Testis (tissue), 2 donors: ENCODE data around the gene IL13RA2.

Source experiments
- POLR2A ChIP-seq: fragments of 450-650 bp; IDR thresholded peaks from one replicate; pipeline ENCODE4 v1.6.1; 2017; ENCODE audit warnings: antibody characterized with exemption, mild to moderate bottlenecking, moderate library complexity
- TF ChIP-seq, protein P1 (sequence below), 3 experiments: fragments of 450-650 bp in 2 of 3; fragments of 200-600 bp in 1 of 3; sonication (generic) in 1 of 3; IDR thresholded peaks; one replicate each; pipeline ENCODE4 v1.5.1; 2016 to 2019; ENCODE audit warnings: antibody characterized with exemption in 3 of 3, mild to moderate bottlenecking in 2 of 3, moderate library complexity in 1 of 3

DNA sequence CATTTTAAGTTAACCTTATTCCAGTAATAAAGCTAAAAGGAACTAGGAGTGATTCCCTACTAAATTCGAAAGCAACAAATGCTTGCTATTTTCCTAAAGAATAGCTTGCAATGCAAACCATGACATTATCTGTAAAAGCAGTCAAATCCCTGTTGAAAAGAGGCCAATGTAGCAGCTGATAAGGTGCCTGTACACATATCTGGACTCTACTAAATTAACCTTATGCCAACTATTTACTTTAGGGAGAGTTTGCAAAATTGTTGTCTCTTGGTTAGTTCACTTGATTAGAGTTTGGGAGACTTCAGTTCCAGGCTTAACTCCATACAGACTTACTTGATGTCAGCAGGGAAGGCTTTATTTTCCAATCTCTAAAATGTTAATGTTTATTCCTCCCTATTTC lies 6.0 kb downstream of the IL13RA2 start:
- TF ChIP-seq, protein P1, sequence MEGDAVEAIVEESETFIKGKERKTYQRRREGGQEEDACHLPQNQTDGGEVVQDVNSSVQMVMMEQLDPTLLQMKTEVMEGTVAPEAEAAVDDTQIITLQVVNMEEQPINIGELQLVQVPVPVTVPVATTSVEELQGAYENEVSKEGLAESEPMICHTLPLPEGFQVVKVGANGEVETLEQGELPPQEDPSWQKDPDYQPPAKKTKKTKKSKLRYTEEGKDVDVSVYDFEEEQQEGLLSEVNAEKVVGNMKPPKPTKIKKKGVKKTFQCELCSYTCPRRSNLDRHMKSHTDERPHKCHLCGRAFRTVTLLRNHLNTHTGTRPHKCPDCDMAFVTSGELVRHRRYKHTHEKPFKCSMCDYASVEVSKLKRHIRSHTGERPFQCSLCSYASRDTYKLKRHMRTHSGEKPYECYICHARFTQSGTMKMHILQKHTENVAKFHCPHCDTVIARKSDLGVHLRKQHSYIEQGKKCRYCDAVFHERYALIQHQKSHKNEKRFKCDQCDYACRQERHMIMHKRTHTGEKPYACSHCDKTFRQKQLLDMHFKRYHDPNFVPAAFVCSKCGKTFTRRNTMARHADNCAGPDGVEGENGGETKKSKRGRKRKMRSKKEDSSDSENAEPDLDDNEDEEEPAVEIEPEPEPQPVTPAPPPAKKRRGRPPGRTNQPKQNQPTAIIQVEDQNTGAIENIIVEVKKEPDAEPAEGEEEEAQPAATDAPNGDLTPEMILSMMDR (IDR thresholded peaks at IDR 0.05): no peak
- no peak for TF ChIP-seq POLR2A
